ENCODE data around the gene DIS3L2.
"Not testable (repeated sequence)": the region's sequence is repeated elsewhere in the genome, so short reads cannot be mapped to it uniquely, and the experiment has no call there.

DIS3L2 gene

DNA sequence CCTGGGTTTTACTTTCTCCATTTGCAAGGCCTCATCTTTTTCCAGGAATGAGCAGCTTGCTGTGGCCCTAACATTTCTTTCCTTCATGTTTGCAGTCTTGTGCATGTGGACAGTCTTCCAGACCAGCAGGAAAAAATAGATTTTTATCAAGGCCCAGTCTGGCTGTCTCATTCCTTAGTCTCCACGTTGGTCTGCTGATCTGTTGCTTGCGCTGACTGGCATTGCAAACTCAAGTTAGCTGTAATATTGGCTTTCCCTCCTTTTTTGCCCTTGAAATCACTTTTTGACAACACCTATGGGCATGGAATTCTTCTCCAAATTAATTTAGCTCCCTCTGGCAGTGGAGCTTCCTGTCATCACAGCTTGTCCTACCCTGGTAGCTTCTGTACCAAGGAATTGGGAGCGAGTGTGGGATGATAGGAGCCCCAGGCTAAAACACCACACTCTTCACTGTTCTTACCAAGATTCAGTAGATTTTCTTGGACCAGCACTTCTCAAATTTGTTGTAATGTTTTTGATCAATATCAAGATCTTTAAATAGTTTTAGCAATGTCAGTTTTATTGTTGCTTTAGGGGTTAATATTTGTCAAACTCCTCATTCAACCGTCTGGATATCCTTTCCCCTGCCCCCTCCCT, 48.2 kb downstream of the DIS3L2 start:
- no peak for DNase-seq (ENCODE audit: low read depth)

DNA sequence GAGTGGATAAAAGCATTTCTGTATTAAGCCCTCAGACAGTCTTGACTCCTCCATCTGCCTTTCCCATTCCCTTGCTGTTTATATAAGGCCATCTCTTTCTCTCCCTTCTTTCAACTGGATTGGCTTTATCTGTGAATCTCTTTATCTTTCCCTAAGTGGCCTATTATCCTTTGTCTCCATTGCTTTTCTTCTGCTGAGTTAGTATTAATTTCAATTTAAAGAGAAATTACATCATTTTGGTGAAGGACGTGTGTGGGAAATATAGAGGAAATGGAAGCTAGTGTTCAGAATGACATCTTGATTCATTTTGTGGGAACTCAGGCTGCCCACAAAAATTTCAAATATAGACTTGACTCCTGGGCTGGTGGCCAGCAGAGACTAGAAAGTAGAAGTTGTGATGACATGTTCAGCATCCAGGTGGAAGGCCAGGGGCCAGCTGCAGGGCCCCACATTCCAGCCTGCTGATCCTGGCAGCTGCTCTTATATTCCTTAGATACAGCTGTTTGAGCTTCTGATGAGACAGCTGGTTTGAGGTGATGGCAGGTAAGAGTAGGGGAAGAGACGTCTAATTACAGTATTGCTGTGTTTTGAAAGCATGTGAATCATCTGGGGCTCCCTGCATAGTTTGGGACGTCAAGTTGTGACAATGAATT, 52.3 kb downstream of the DIS3L2 start:
- no peak for DNase-seq (ENCODE audit: low read depth)

DNA sequence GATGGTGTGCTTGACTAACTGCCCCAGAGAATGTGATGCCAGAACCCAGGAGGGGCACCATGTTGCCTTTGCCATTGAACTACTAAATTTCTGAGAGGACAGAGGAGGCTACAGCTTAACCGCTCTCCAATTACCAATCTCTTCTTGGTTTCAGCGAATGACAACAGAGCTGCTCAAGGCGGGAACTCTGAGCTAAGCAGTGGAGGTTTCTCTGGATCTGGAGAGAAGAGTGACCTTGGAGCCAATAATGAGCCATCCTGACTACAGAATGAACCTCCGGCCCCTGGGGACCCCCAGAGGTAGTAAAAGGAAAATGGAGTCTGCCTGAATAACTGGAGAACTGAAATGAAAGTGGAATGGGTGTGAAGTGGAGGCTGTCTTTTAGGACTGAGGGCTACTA, 53.2 kb downstream of the DIS3L2 start:
- DNase-seq (ENCODE audit: low read depth): no peak

DNA sequence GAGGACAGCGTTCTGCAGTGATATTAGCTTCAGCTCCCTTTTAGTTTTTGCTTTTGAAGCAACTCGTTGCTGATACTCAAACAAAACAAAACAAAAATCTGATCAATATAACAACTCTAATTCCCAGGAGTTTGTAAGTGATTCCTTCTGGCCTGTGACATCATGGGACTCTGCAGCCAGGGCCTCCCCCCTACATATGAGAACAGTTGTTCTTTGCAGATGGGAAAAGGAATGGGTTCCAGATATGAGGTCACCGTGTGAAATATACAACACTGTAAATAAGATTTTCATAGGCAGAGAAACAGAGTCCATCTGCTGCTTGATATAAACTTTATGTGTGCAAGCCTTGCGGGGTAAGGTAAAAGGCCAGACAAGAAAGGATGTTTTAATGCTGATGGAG, 56.7 kb downstream of the DIS3L2 start:
- DNase-seq (ENCODE audit: low read depth): no peak

DNA sequence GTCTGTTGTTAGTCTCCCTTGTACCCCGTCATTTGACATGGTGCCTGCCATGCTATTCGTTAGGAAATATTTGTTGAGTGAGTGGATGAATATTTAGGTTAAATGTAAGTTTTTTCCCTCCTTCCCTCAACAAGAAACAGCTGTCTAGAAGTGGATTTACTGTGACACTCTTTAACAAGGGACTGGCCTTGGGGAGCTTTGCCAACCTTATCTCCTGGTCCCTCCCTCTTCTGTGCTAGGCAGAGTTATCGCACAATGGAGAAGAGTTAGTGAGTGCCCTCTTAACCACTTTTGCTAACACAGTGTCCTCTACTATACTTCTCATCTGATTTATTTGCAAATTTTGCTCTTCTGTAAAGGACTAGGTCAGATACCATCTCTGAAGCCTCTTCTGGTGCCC, 61.2 kb downstream of the DIS3L2 start:
- no peak for DNase-seq (ENCODE audit: low read depth)

DNA sequence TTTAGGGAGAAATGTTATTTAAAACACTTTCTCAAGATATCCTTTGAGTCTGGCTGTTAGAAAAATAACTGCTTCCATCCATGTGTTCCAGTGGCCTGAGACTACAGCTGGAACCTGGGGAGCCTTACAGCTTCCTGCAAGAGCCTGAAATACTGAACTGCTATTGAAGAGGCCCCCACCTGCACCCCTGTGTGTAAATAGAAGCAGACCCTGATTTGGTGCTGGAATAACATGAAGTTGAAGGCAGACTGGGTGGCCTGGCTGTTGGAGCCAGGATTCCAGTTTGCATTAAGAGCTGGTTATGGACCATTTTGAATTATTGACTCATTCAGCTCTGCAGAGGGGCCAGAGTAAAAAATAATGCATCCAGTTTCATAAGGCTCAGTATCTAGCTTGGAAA, 61.9 kb downstream of the DIS3L2 start:
- no peak for DNase-seq (ENCODE audit: low read depth)

DNA sequence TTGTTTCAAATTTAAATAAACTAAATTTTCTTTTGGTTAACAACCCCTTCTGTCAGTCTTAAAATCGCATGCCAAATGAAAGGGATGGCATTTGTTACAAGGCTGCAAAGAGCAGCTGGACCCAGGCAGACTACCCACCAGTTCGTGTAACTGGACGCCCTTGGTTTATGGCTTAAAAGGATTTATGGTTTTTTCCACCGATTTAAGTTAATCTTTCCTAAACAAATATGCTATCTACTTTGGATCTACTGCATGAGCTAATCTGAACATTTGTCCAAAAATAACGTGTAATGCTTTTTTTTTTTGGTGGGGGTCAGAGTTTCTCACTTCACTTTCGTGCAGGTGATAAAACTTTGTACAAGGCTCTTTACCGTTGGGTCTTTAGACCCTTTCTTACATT, 62.9 kb downstream of the DIS3L2 start:
- DNase-seq (ENCODE audit: low read depth): no peak

DNA sequence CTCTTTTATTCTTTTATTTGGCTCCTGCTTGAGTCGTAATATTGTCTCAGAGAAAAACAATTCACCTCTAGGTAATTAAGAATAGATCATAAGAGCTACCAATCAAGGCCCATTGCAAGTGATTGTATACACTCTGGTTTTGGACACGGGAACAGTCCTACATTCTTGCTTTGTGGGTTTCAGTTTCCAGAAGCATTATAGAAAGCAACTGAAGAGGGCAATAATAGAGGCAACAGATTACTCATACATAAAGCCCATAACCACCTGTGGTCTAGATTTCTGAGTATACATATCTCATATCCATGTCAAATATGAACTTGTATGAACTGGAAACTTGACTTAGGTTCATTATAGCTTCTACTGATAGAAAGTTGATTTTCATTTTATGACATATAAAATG, 65.4 kb downstream of the DIS3L2 start:
- DNase-seq (ENCODE audit: low read depth): no peak

DNA sequence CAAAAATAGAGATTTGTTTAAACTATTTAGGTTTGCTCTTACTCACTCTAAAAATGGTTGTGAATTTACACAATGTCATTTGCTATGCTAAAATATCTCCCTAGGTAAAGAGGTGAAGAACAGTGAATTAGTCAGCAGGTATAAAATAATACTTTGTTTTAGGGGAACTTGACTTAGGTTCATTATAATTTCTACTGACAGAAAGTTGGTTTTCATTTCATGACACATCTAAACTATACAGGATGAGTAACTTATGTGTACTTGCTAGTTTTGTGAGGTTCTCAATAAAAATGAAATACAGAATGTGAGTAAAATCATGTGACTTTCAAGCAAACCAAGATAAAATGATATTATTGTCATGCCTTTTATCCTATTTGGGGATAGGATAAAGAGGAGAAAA, 66.0 kb downstream of the DIS3L2 start:
- DNase-seq (ENCODE audit: low read depth): no peak

DNA sequence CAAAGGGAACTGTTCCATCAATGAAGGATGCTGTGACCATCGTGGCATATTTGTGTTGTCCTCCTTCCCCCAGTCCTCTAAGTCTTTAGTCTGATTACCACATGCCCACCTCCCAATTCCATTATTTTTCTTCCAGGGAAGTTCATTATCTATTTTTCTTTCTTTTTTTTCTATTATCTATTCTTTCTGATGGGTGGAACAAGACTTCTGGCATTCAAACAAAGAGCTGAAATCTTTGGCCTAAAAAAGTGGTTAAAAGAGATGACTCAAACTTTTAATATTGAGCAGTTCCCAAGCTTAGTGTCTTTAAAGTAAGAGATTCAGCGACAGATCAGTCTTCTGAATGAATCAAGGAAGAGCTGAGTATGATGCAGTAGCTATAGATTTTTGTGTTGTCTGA, 66.6 kb downstream of the DIS3L2 start:
- DNase-seq (ENCODE audit: low read depth): no peak

DNA sequence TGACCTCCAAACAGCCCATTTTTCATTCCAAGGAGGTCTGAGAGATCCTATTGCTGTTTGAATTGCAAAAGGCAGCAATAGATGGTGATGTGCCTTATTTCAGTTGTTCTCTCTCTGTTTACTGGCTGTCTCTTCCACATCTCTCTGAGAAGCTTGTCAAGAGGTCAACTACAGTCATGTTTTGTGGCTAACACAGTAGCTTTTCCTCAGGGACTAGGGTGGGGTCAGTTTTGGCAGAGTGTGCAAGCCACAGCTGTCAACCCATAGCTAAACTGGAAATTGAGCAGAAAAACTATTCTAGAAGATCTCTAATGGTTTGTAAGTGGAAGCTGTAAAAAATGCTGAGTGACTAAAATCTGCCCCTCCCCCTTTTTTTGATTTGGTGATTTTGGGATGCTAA, 67.1 kb downstream of the DIS3L2 start:
- no peak for DNase-seq (ENCODE audit: low read depth)

DNA sequence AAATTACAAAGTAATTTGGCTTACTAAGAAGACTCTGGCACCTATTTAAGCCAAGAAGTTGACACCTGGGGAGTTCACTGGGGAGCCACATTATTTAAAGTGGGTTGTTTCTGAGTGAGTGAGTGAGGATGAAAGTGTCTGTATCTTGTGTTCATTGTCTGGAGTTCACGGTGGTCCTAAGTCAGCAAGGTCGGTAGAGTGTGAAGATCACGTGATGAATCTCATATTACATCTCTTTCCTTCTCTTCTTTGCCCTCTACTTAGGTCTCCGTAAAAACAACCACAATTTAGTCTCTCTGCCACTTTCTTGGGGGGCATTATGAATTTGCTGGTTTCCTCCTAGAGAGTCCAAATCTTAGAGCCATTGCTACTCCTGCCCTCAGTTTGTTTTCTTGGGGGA, 67.8 kb downstream of the DIS3L2 start:
- no peak for DNase-seq (ENCODE audit: low read depth)

DNA sequence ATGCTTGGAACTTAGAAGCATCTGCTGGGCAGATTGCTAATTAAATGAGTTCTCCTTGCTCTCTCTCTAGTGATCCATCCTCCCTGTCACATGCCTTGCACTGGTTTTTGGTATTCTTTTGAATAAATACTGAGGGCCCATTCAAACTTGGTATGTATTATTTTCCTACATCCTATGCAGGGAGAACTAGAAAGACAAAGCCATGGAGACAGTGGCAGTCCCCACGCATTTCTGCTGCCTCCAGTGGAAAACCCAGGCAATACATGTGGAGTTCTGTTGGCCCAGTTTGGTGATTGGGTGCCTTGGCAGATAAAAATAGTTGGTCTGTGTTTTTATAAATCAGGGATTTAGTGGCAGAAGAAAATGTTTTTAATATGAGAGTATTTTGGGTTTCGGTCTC, 68.7 kb downstream of the DIS3L2 start:
- DNase-seq (ENCODE audit: low read depth): no peak

DNA sequence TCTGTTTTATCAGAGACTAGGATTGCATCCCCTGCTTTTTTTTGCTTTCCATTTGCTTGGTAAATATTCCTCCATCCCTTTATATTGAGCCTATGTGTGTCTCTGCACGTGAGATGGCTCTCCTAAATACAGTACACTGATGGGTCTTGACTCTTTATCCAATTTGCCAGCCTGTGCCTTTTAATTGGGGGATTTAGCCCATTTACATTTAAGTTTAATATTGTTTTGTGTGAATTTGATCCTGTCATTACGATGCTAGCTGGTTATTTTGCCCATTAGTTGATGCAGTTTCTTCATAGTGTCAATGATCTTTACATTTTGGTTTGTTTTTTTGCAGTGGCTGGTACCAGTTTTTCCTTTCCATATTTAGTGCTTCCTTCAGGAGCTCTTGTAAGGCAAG, 73.8 kb downstream of the DIS3L2 start:
- not testable (repeated sequence) for DNase-seq (ENCODE audit: low read depth)

DNA sequence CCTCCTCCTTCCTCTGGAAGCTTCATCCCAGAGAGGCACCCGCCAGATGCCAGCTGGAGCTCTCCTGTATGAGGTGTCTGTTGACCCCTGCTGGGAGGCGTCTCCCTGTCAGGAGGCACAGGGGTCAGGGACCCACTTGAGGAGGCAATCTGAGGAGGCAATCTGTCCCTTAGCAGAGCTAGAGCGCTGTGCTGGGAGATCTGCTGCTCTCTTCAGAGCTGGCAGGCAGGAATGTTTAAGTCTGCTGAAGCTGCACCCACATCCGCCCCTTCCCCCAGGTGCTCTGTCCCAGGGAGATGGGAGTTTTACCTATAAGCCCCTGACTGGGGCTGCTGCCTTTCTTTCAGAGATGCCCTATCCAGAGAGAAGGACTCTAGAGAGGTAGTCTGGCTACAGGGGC, 75.4 kb downstream of the DIS3L2 start:
- not testable (repeated sequence) for DNase-seq (ENCODE audit: low read depth)

DNA sequence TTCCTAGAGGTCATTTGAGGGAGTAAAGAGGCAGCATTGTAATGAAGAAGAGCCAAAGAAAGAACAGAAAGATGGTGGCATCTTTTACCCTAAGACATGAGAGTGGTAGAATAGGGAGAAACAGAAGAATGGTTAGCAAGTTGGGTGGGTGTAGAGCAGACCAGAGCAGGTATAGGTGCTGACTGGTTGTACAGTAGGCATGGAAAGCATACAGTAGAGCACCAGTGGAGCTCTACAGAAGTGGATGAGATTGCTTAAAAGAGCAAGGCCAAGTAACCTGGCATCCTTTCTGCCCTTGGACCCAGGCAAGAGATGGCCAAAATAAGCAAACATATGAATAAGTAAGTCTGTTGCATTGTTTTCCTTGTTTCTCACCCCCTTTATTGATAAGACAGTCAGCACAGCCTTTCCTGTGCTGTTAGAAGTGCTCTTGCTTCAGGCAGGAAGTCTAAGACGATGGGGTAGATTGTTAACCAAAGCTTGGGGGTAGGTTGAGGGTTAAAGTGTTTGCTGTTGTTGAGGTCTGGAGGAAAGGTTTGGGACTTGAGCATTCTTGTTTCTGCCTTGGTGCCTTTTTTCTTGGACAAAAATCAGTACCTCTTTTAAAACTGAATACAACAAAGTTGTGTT, 76.9 kb downstream of the DIS3L2 start:
- DNase-seq (ENCODE audit: low read depth): no peak

DNA sequence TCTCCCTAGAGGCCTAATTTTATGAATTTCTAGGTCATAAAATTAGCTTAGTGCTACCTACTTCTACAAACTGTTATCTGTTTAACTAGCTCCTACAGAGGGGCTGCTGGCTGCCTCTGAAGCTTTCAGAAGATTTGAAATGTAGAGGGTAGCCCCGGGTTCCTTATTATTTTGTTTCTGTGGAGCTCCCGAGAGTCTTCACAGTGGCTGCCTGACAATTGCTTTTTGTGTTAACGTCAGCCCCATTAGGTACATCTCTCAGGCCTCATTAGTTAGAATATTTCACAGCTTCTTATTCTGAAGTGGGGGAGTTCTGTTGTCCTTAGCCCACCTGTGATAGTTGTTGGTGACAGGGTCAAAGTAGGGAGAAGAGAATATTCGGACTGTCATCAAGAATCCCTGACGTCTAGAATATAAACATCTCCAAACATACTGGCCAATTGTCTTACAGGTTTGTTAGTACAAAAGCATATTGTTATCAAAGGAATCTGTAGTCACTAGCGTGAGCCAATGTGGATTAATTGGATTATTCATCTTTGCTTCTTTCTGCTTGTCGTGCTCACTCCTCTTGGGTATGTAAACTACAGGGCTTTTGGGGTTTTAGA, 77.5 kb downstream of the DIS3L2 start:
- DNase-seq (ENCODE audit: low read depth): no peak

DNA sequence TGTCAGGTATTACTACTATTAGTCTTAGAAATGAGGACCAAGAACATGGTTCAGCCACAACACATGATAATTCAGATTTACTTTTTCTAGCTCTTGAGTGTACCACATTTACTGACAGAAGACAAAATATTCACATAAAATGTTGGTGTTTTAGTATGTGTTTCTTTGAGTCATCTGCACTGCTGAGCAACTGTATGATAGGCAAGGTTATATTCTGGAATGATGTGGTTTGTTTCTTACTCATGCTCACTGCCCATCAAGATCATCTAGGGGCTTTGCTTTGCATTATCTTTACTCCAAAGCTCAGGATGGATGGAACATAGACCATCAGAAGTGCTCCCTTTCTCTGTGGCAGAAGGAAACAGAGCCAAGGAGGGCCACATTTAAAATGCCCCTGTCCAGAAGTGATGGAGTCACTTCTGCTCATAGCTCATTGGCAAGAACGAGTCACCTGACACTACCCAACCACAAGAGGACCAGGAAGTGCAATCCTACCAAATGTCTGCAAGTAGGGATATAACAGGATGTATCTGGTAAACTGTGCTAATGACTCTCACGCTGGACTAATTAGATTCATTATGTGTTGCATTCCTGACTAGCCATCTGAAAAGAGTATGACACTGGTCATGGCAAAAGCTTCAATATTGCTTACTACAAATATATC, 81.5 kb downstream of the DIS3L2 start:
- no peak for DNase-seq (ENCODE audit: low read depth)

DNA sequence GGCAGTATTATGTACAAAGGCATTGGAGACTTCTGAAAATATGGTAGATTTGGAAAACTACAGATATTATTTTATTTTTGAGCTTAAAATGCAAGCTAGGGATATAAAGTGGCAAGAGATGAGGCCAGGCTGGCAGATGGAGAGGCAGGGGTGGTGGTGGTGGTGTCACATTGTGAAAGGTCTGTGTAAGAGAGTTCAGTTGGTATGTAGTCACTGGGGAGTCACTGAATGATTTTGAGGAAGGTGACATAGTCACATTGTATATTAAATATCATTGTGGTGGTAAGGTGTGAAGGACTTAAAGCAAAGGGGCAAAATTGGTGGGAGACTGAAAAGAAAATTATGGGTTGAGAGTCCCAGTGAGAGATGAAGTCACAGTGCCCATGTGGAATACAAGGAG, 82.5 kb downstream of the DIS3L2 start:
- DNase-seq (ENCODE audit: low read depth): no peak

DNA sequence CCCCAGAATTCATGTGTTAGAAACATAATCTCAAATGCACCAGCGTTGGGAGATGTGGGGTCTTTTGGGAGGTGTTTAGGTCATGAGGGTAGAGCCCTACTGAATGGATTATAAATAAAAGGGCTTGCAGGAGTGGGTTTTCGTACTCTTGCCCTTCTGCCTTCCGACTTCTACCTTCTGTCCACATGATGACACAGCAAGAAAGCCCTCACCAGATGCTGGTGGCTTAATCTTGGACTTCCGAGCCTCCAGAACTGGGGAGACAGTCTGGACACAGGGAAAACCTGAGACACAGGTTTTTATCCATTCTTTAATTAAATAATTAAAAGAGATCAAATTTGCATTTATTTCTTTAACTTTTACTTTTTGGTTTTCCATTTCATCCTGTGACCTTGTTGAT, 87.8 kb downstream of the DIS3L2 start:
- no peak for DNase-seq (ENCODE audit: low read depth)

DNA sequence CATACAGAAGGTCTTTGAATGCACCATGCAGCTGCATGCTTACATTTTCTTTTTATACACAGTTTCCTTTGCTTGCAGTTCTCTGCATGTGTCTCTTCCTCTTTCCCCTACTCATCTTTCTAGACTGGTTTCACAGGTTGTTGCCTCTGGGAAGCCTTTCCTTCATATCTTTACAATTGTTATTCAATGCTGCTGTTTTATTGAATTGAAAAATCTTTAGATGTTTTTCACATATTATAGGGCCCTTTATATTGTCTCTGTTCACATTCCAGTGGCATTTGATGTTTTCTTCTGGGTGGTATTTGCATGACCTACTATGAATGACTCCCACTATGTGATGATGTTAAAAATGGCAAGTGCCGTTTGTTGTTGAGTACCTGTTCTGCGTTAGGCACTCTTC, 91.1 kb downstream of the DIS3L2 start:
- DNase-seq (ENCODE audit: low read depth): no peak

DNA sequence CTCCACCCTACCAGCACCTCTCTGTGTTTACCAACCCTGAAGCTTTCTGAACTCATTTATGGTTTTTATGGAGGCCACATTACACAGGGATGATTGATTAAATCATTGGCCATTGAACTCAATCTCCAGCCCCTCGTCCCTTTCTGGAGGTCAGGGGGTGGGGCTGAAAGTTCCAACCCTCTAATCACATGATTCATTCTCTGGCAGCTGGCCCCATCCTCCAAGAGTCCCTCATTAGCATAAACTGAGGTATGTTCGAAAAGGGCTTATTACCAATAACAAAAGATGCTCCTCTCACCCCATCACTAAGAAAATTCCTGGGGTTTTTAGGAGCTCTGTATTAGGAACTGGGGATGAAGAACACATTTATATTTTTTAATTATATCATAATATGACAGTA, 92.3 kb downstream of the DIS3L2 start:
- no peak for DNase-seq (ENCODE audit: low read depth)
